Ovary (tissue), 10 donors: ENCODE data around the gene PSD. TPM values are rescaled to one million over a fixed set of nuclear protein-coding genes. Genes with fewer than 3 reads are reported as not detected.

ENCODE experiments used
- DNase-seq, 5 donors: peaks; one replicate each; pipeline ENCODE4 v3.0.0-alpha.2; 2019 to 2020
- H3K27ac ChIP-seq, 2 donors: fragments of 200-600 bp; one replicate each; pipeline versions ENCODE4 v1.5.1 to v1.8.0; 2019 to 2022
- H3K27me3 ChIP-seq: fragments of 200-600 bp; one replicate; pipeline ENCODE4 v1.8.0; 2022
- H3K36me3 ChIP-seq: fragments of 200-600 bp; sonication (generic); one replicate; pipeline ENCODE4 v1.5.1; 2019
- H3K4me1 ChIP-seq: one replicate; pipeline ENCODE4 v1.8.1; 2013; ENCODE audit warnings: mild to moderate bottlenecking, moderate library complexity; ENCODE audit not compliant: insufficient read depth
- H3K4me3 ChIP-seq: fragments of 200-600 bp; sonication (generic); one replicate; pipeline ENCODE4 v1.5.1; 2017
- H3K9me3 ChIP-seq, 2 donors: fragments of 200-600 bp in 1 of 2; sonication (generic) in 1 of 2; one replicate each; pipeline versions ENCODE4 v1.5.1 to v1.8.1; 2013 to 2019; ENCODE audit warnings: mild to moderate bottlenecking in 1 of 2, moderate library complexity in 1 of 2
- EP300 ChIP-seq: sonication (generic); formaldehyde crosslinking; IDR thresholded peaks from one replicate; pipeline ENCODE4 v1.6.1; 2017; ENCODE audit warnings: antibody characterized with exemption
- POLR2A ChIP-seq: fragments of 450-650 bp; IDR thresholded peaks from one replicate; pipeline ENCODE4 v1.6.1; 2017; ENCODE audit warnings: antibody characterized with exemption, mild to moderate bottlenecking, moderate library complexity
- WGBS, 3 donors: extraction: QIAGEN DNeasy Blood & Tissue Kit in 1 of 3; methylation state at CpG; one replicate each; pipeline versions ENCODE4 v1.1.5 to v1.1.7; 2013 to 2017; 5-methylcytosine and 5-hydroxymethylcytosine counted together
- intact Hi-C, 4 donors: fragments of 100-400 bp; cut with DNase I; formaldehyde crosslinking; loops; one replicate each; pipeline versions ENCODE4 v1.11.0 to v1.15.1; 2022 to 2023
- long read RNA-seq, 3 donors: library from polyadenylated mRNA in 2 of 3; unstranded in 2 of 3; transcript quantifications; one replicate each; pipeline ENCODE4 v2.0.0 and lab custom pipeline, GENCODE V29; 2021 to 2026
- polyA plus RNA-seq, 2 donors: library from polyadenylated mRNA; stranded (reverse); fragments of 200-250 nt in 1 of 2; fragments of 350-450 nt in 1 of 2; fragmentation: Illumina TruSeq in 1 of 2; extraction: RNeasy Lipid Tissue Mini Kit (QIAGEN cat#74804) in 1 of 2; gene quantifications; one replicate each; pipeline ENCODE4 v1.2.3, GENCODE V29; 2013 to 2014
- total RNA-seq, 7 donors: library from RNA; depleted of rRNA in 2 of 7; stranded (reverse); fragments of >200 nt in 2 of 7; fragmentation: NEBNext Ultra II Directional in 3 of 7; extraction: Animal tissue kit (Norgen Biotek cat#: 25700) in 3 of 7; gene quantifications; one replicate each; pipeline versions ENCODE4 v1.1.0 to v1.2.4, GENCODE V29; 2016 to 2023
- TF ChIP-seq, protein P1 (sequence below), 3 donors: fragments of 450-650 bp in 2 of 3; fragments of 200-600 bp in 1 of 3; IDR thresholded peaks; one replicate each; pipeline versions ENCODE4 v1.5.1 to v1.8.0; 2016 to 2022; ENCODE audit warnings: antibody characterized with exemption in 3 of 3, mild to moderate bottlenecking in 1 of 3
- donor health status: DM: no; HTN: no; CAD: no; lungs with moderate emphysema.
- donor health status: DM: no; HTN: no; CAD: no.
- donor health status: Bipolar disorder and iron deficiency.
- donor health status: DM: yes; HTN: yes; CAD: no.
- donor health status: DM: no; HTN: no; CAD: no.
- donor health status: DM: yes; HTN: yes; CAD: no.

PSD gene
- total RNA-seq (10 to 100 TPM in 6 of 7 donors, 1 to 10 TPM in 1; 4.4 to 34.7 (median 24.5) TPM), polyA plus RNA-seq (10 to 100 TPM in 1 of 2 donors, 1 to 10 TPM in 1; 4.6 to 12.4 TPM)
- long read RNA-seq, donor 1, partial matches to known transcripts = 1 of 6 reads
- long read RNA-seq, donor 1, other reads (novel, unspliced or antisense) = 5 of 6 reads
- long read RNA-seq, donor 2, partial matches to known transcripts = 50 of 55 reads
- long read RNA-seq, donor 2, other reads (novel, unspliced or antisense) = 5 of 55 reads
- long read RNA-seq, donor 3, partial matches to known transcripts = 5 of 60 reads
- long read RNA-seq, donor 3, other reads (novel, unspliced or antisense) = 55 of 60 reads

DNA sequence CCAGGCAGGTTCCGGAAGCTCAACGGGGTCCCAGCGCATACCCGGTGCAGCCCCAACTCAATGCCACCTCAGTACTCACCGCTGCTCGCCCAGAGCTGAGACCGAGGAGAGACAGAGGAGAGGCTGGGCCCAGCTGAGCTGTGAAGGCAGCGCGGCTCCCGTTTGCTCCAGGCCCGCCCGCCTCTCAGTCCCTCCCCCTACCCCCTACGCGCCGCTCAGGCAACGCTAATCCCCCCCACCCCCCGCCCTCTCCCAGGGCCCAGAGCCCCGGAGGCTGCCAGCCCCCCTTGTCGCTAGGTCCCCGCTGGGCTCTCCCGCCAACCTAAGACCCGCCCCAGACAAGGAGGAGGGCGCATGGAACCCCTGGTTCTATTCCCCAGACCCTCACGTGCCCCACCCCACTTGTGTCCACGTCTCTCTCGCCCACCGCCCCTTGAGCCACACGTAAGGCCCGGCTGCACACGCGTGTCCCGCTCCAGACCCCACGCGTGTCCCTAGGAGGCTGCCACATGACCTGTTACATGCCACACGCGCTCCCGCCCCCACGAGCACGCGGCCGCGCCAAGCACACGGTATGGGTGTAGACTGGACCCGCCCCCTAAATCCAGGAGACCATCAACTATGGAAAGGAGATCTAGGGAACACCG, at the start of gene PSD:
TSS of gene PSD (minus strand) at position 164 of the 647 bp plus-strand sequence. CDS start 1,747 bp downstream, outside the sequence.
- TF ChIP-seq POLR2A = no peak
- no peak for TF ChIP-seq EP300
- TF ChIP-seq, protein P1, sequence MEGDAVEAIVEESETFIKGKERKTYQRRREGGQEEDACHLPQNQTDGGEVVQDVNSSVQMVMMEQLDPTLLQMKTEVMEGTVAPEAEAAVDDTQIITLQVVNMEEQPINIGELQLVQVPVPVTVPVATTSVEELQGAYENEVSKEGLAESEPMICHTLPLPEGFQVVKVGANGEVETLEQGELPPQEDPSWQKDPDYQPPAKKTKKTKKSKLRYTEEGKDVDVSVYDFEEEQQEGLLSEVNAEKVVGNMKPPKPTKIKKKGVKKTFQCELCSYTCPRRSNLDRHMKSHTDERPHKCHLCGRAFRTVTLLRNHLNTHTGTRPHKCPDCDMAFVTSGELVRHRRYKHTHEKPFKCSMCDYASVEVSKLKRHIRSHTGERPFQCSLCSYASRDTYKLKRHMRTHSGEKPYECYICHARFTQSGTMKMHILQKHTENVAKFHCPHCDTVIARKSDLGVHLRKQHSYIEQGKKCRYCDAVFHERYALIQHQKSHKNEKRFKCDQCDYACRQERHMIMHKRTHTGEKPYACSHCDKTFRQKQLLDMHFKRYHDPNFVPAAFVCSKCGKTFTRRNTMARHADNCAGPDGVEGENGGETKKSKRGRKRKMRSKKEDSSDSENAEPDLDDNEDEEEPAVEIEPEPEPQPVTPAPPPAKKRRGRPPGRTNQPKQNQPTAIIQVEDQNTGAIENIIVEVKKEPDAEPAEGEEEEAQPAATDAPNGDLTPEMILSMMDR (IDR thresholded peaks at IDR 0.05) = no peak
- peak within 1 kb of the TSS; percentile 98 for H3K4me3 ChIP-seq
- H3K27ac ChIP-seq = no peak within 1 kb of the TSS
- DNase-seq = peak in 2 of 5 donors; percentile 10 to 45
- 1% methylated on average over 39 to 45 of the region's 45 CpGs for WGBS, 3 donors
- H3K4me1 ChIP-seq = peaks cover 21% of the 10 kb centered on the region
- no peaks in the 10 kb centered on the region for H3K36me3 ChIP-seq
- no peaks in the 10 kb centered on the region for H3K27me3 ChIP-seq
- H3K9me3 ChIP-seq = no peaks in the 10 kb centered on the region
- intact Hi-C loops = no loop called here

DNA sequence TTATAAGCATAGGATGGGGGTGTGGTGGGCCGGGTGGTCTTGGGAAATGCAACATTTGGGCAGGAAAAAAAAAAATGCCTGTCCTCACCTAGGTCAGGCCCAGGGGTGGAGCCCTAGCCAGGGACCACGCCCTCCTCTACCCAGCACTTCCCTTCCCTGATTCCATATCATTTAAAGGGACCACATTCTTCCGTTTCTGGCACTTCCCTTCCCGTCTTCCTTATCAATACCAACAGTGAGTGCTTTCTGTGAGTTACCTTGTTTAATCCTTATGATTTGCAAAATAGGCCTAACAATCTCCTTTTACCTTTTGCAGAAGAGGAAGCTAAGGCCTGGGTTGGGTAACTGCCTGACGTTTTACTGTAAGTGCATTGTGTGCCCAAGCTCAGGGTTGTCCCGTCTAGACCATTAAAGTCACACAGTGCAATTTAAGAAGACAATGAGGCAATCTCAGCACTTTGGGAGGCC, 49.4 kb upstream of the PSD start:
- TF ChIP-seq, protein P1 (IDR thresholded peaks at IDR 0.05) = no peak
- TF ChIP-seq POLR2A (no peak), EP300 (no peak)
- WGBS, 3 donors = 54 to 65% (median 63%) methylated on average over 6 of the region's 6 CpGs
- intact Hi-C loops = no loop called here

DNA sequence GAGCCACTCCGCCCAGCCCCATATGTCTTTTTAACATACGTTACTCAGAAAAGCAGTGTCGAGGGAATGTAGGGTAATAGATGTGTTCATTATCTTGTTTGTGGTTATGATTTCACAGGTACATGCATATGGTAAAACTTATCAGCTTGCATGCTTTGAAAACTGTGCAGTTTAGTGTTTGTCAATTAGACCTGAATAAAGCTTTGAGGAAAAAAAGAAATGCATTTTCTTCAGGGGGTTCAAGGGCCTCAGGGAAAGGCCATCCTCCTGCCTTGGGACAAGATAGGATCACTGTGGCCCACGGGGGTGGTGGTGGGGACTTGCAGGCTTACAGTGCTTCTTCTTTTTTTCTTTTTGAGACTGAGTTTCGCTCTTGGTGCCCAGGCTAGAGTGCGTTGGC, 48.7 kb upstream of the PSD start:
- H3K4me1 ChIP-seq = no peaks in the 10 kb centered on the region
- intact Hi-C loops = no loop called here
- no peaks in the 10 kb centered on the region for H3K9me3 ChIP-seq
- no peak for DNase-seq
- TF ChIP-seq POLR2A = no peak
- TF ChIP-seq, protein P1 (IDR thresholded peaks at IDR 0.05) = no peak
- no peak for TF ChIP-seq EP300
- no peak overlapping the region for H3K4me3 ChIP-seq
- H3K36me3 ChIP-seq = no peaks in the 10 kb centered on the region
- WGBS, 3 donors = 68 to 85% (median 73%) methylated on average over 6 of the region's 6 CpGs
- H3K27me3 ChIP-seq = no peaks in the 10 kb centered on the region
- H3K27ac ChIP-seq = no peak overlapping the region

More for the DNA sequence above, 49.4 kb upstream of the PSD start:
- Histone ChIP-seq H3K27ac (no peak overlapping the region), H3K9me3 (no peaks in the 10 kb centered on the region), H3K4me3 (no peak overlapping the region), H3K27me3 (no peaks in the 10 kb centered on the region), H3K36me3 (no peaks in the 10 kb centered on the region), H3K4me1 (no peaks in the 10 kb centered on the region)
- DNase-seq = no peak

DNA sequence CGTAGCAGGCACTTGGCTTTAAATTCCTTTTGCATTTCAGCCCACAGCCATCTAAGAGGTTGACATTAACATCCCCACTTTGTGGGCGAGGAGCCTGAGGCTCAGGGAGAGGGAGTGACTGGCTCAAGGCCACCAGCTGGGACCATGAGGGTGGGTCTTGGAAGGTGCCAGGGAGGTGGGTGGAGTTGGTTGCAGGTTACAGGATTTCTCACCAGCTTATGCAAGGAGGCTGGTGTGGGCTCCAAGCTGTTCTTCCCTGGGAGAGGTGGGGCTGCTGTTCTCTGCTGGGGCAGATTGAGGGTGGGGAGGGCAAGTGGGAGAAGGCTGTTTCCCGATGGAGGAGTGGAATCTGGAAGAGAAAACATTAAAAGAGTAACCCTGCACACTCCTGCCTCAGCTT, 46.9 kb upstream of the PSD start:
- TF ChIP-seq POLR2A (no peak), EP300 (no peak)
- TF ChIP-seq, protein P1 (IDR thresholded peaks at IDR 0.05) = no peak
- no peak overlapping the region for H3K4me3 ChIP-seq
- no peaks in the 10 kb centered on the region for H3K27me3 ChIP-seq
- intact Hi-C loops = no loop called here
- no peak for DNase-seq
- no peaks in the 10 kb centered on the region for H3K36me3 ChIP-seq
- H3K27ac ChIP-seq = no peak overlapping the region
- H3K4me1 ChIP-seq = peaks cover 4% of the 10 kb centered on the region
- WGBS, 3 donors = 38 to 45% (median 44%) methylated on average over 3 of the region's 3 CpGs
- no peaks in the 10 kb centered on the region for H3K9me3 ChIP-seq
